ENCODE results near the gene FLOT2. TPM values are rescaled to one million over a fixed set of nuclear protein-coding genes. Genes with fewer than 3 reads are reported as not detected.

The FLOT2 gene
- total and polyA plus RNA-seq, 10 of the 15 experiments (the other 5 are each of a cell fraction or from before 2014, with no cell fraction given), result 56.8 to 302 (median 149) TPM

DNA sequence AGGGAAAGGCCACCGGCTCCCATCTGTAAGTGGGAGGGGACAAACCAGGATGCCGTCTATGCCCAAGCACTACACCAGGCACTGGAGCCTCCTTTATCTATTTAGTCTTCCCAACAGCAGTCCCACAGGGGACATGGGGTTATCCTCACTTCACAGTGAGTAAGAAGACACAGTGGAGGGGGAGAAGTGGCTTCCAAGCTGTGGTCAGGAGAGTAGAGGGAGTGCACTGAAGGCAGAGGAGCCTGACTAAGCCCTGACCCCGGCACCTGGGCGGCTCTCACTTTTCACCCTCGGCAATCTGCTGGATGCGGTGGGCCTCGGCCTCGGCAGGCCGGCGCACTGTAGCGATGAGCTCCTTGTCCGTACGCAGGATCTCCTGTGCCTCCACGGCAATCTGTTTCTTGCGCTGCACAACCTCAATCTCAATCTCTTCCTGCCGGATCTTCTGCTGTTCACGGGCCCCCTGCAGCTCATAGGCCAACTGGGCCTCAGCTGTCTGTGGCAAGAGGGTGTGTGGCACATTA, 15.9 kb downstream of the FLOT2 start (continued):
- TF ChIP-seq ZNF24 (IDR thresholded peaks at IDR 0.05) (no peak), ZNF687 (IDR thresholded peaks at IDR 0.05) (no peak), SREBF2 (IDR thresholded peaks at IDR 0.05; ENCODE audit: low read length) (no peak), JUNB (IDR thresholded peaks at IDR 0.05) (no peak), WRNIP1 (IDR thresholded peaks at IDR 0.05; ENCODE audit: borderline replicate concordance, low read depth, low read length) (no peak)
- TF ChIP-seq, protein P1, sequence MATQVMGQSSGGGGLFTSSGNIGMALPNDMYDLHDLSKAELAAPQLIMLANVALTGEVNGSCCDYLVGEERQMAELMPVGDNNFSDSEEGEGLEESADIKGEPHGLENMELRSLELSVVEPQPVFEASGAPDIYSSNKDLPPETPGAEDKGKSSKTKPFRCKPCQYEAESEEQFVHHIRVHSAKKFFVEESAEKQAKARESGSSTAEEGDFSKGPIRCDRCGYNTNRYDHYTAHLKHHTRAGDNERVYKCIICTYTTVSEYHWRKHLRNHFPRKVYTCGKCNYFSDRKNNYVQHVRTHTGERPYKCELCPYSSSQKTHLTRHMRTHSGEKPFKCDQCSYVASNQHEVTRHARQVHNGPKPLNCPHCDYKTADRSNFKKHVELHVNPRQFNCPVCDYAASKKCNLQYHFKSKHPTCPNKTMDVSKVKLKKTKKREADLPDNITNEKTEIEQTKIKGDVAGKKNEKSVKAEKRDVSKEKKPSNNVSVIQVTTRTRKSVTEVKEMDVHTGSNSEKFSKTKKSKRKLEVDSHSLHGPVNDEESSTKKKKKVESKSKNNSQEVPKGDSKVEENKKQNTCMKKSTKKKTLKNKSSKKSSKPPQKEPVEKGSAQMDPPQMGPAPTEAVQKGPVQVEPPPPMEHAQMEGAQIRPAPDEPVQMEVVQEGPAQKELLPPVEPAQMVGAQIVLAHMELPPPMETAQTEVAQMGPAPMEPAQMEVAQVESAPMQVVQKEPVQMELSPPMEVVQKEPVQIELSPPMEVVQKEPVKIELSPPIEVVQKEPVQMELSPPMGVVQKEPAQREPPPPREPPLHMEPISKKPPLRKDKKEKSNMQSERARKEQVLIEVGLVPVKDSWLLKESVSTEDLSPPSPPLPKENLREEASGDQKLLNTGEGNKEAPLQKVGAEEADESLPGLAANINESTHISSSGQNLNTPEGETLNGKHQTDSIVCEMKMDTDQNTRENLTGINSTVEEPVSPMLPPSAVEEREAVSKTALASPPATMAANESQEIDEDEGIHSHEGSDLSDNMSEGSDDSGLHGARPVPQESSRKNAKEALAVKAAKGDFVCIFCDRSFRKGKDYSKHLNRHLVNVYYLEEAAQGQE (IDR thresholded peaks at IDR 0.05; ENCODE audit: low read depth, low read length), result no peak
- TF ChIP-seq, protein P2, sequence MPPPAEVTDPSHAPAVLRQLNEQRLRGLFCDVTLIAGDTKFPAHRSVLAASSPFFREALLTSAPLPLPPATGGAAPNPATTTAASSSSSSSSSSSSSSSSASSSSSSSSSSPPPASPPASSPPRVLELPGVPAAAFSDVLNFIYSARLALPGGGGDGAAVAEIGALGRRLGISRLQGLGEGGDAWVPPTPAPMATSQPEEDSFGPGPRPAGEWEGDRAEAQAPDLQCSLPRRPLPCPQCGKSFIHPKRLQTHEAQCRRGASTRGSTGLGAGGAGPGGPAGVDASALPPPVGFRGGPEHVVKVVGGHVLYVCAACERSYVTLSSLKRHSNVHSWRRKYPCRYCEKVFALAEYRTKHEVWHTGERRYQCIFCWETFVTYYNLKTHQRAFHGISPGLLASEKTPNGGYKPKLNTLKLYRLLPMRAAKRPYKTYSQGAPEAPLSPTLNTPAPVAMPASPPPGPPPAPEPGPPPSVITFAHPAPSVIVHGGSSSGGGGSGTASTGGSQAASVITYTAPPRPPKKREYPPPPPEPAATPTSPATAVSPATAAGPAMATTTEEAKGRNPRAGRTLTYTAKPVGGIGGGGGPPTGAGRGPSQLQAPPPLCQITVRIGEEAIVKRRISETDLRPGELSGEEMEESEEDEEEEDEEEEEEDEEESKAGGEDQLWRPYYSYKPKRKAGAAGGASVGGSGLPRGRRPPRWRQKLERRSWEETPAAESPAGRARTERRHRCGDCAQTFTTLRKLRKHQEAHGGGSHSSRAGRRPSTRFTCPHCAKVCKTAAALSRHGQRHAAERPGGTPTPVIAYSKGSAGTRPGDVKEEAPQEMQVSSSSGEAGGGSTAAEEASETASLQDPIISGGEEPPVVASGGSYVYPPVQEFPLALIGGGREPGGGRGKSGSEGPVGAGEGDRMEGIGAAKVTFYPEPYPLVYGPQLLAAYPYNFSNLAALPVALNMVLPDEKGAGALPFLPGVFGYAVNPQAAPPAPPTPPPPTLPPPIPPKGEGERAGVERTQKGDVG (CRISPR knock-in tag; IDR thresholded peaks at IDR 0.05), result no peak

All from GM12878 (cell line).